HepG2 (cell line): ENCODE measurements around the gene SNRPD1.

ENCODE experiments used
- BHLHE40 ChIP-seq: IDR thresholded peaks from 2 replicates; pipeline ENCODE4 v1.6.1; 2011; ENCODE audit warnings: low read length, improper control_type of control experiment
- EP300 ChIP-seq, 3 experiments: sonication (generic) in 1 of 3; formaldehyde crosslinking in 1 of 3; IDR thresholded peaks; 2 replicates each; pipeline versions ENCODE4 v1.5.1 to v1.6.1; 2011 to 2020; ENCODE audit warnings: low read depth in 2 of 3, low read length in 2 of 3, borderline replicate concordance in 1 of 3, improper control_type of control experiment in 1 of 3, mild to moderate bottlenecking in 1 of 3, missing genetic modification reagents in 1 of 3, moderate library complexity in 1 of 3
- EZH2 ChIP-seq: conservative IDR thresholded peaks from 2 replicates; pipeline ENCODE4 v1.6.1; 2012; ENCODE audit warnings: mild to moderate bottlenecking, low read depth, low read length, moderate library complexity
- HMG20B ChIP-seq: conservative IDR thresholded peaks from 2 replicates; pipeline ENCODE4 v1.6.1; 2016; ENCODE audit warnings: missing genetic modification reagents, missing compliant biosample characterization
- POLR2A ChIP-seq, 2 experiments: IDR thresholded peaks; 2 replicates each; pipeline ENCODE4 v1.6.1; 2011; ENCODE audit warnings: low read depth in 2 of 2, low read length in 2 of 2, mild to moderate bottlenecking in 1 of 2, moderate library complexity in 1 of 2; ENCODE audit not compliant: insufficient read depth in 1 of 2
- RAD51 ChIP-seq: fragments of 450-650 bp; IDR thresholded peaks from 2 replicates; pipeline ENCODE4 v1.6.1; 2016; ENCODE audit warnings: borderline replicate concordance
- RFX5 ChIP-seq: IDR thresholded peaks from 2 replicates; pipeline ENCODE4 v1.6.1; 2011; ENCODE audit warnings: low read depth, low read length, improper control_type of control experiment
- ZNF263 ChIP-seq: sonication (generic); formaldehyde crosslinking; IDR thresholded peaks from 2 replicates; pipeline ENCODE4 v1.4.0; 2020; ENCODE audit warnings: missing genetic modification reagents
- ZNF3 ChIP-seq: IDR thresholded peaks from 2 replicates; pipeline ENCODE4 v1.7.0; 2017; ENCODE audit warnings: inconsistent platforms
- ZNF468 ChIP-seq: sonication (generic); formaldehyde crosslinking; IDR thresholded peaks from 2 replicates; pipeline ENCODE4 v1.8.0; 2022; ENCODE audit warnings: mild to moderate bottlenecking, moderate library complexity, missing genetic modification reagents
- ZNF510 ChIP-seq: sonication (generic); formaldehyde crosslinking; IDR thresholded peaks from 2 replicates; pipeline ENCODE4 v1.4.0; 2020; ENCODE audit warnings: low read depth, mild to moderate bottlenecking, missing genetic modification reagents
- ZNF788 ChIP-seq: sonication (generic); formaldehyde crosslinking; IDR thresholded peaks from 2 replicates; pipeline ENCODE4 v1.5.0; 2020; ENCODE audit warnings: mild to moderate bottlenecking, missing genetic modification reagents, borderline replicate concordance
- ZZZ3 ChIP-seq: sonication (generic); formaldehyde crosslinking; IDR thresholded peaks from 2 replicates; pipeline ENCODE4 v1.4.0; 2020; ENCODE audit warnings: missing genetic modification reagents, mild to moderate bottlenecking, borderline replicate concordance
- TF ChIP-seq, protein P1 (sequence below): sonication (generic); formaldehyde crosslinking; IDR thresholded peaks from 2 replicates; pipeline ENCODE4 v1.5.0; 2020; ENCODE audit warnings: mild to moderate bottlenecking, missing genetic modification reagents, moderate library complexity

DNA sequence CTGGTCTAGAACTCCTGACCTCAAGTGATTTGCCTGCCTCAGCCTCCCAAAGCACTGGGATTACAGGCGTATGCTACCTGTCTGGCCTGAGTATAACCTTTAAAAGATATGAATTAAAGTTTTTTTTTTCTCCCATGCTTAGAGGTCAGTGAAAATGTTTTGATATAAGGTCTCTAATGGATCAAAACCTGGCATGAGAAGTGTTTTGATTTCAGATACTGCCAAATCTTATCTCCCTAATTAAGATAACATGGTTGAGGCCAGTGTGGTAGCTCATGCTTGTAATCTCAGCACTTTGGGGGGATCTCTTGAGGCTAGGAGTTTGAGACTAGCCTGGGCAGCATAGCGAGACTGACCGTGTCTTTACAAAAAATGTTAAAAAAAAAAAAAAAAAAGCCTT, 41.2 kb downstream of the SNRPD1 start:
- TF ChIP-seq HMG20B (CRISPR knock-in tag) (no peak), ZNF263 (CRISPR knock-in tag) (no peak), ZNF510 (CRISPR knock-in tag) (no peak), RAD51 (no peak), EZH2 (no peak), ZNF3 (CRISPR knock-in tag) (no peak), EP300 (IDR thresholded peaks at IDR 0.05; ENCODE audit: low read depth in 2 of 2, low read length in 2 of 2) (no peak), EP300 (CRISPR knock-in tag; IDR thresholded peaks at IDR 0.05; ENCODE audit: borderline replicate concordance) (no peak), RFX5 (no peak), POLR2A (IDR thresholded peaks at IDR 0.05; ENCODE audit: insufficient read depth in 1 of 2, low read depth in 2 of 2, low read length in 2 of 2) (no peak), ZZZ3 (CRISPR knock-in tag) (no peak), BHLHE40 (no peak), ZNF788 (no peak), ZNF468 (CRISPR knock-in tag) (no peak)
- TF ChIP-seq, protein P1, sequence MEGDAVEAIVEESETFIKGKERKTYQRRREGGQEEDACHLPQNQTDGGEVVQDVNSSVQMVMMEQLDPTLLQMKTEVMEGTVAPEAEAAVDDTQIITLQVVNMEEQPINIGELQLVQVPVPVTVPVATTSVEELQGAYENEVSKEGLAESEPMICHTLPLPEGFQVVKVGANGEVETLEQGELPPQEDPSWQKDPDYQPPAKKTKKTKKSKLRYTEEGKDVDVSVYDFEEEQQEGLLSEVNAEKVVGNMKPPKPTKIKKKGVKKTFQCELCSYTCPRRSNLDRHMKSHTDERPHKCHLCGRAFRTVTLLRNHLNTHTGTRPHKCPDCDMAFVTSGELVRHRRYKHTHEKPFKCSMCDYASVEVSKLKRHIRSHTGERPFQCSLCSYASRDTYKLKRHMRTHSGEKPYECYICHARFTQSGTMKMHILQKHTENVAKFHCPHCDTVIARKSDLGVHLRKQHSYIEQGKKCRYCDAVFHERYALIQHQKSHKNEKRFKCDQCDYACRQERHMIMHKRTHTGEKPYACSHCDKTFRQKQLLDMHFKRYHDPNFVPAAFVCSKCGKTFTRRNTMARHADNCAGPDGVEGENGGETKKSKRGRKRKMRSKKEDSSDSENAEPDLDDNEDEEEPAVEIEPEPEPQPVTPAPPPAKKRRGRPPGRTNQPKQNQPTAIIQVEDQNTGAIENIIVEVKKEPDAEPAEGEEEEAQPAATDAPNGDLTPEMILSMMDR (CRISPR knock-in tag): no peak
